Ascending aorta (tissue), 2 donors: ENCODE results near the gene SGIP1. TPM values are rescaled to one million over a fixed set of nuclear protein-coding genes. Genes with fewer than 3 reads are reported as not detected.
A peak's percentile ranks its signal among the peaks of the same experiment; 100 is the strongest.

Experiments used
- DNase-seq, 2 donors: peaks; one replicate each; pipeline ENCODE4 v3.0.0-alpha.2; 2019; ENCODE audit warnings: low spot score in 2 of 2
- H3K27ac ChIP-seq, 2 donors: fragments of 200-600 bp; sonication (generic); one replicate each; pipeline ENCODE4 v1.5.1; 2016 to 2017; ENCODE audit warnings: mild to moderate bottlenecking in 1 of 2
- H3K27me3 ChIP-seq: fragments of 200-600 bp; sonication (generic); one replicate; pipeline ENCODE4 v1.5.1; 2017
- H3K36me3 ChIP-seq, 2 donors: fragments of 200-600 bp; sonication (generic); one replicate each; pipeline ENCODE4 v1.5.1; 2016
- H3K4me1 ChIP-seq, 2 donors: fragments of 200-600 bp; sonication (generic); one replicate each; pipeline ENCODE4 v1.5.1; 2016 to 2017; ENCODE audit warnings: mild to moderate bottlenecking in 1 of 2
- H3K4me3 ChIP-seq, 2 donors: fragments of 200-600 bp; sonication (generic); one replicate each; pipeline ENCODE4 v1.5.1; 2016 to 2017; ENCODE audit warnings: mild to moderate bottlenecking in 1 of 2
- H3K9me3 ChIP-seq, 2 donors: fragments of 200-600 bp; sonication (generic); one replicate each; pipeline ENCODE4 v1.5.1; 2016
- intact Hi-C: fragments of 100-400 bp; cut with DNase I; formaldehyde crosslinking; loops from one replicate; pipeline ENCODE4 v1.15.1; 2023
- total RNA-seq: library from RNA; depleted of rRNA; stranded (reverse); fragments of >200 nt; gene quantifications from one replicate; pipeline ENCODE4 v1.1.0, GENCODE V29; 2016
- TF ChIP-seq, protein P1 (sequence below), 3 experiments: fragments of 200-600 bp in 2 of 3; fragments of 450-650 bp in 1 of 3; sonication (generic) in 2 of 3; IDR thresholded peaks; one replicate each; pipeline ENCODE4 v1.5.1; 2016 to 2019; ENCODE audit warnings: antibody characterized with exemption in 3 of 3, mild to moderate bottlenecking in 1 of 3, moderate library complexity in 1 of 3

SGIP1 gene
- total RNA-seq, 1 donor from 2014 or later: 1.6 TPM

DNA sequence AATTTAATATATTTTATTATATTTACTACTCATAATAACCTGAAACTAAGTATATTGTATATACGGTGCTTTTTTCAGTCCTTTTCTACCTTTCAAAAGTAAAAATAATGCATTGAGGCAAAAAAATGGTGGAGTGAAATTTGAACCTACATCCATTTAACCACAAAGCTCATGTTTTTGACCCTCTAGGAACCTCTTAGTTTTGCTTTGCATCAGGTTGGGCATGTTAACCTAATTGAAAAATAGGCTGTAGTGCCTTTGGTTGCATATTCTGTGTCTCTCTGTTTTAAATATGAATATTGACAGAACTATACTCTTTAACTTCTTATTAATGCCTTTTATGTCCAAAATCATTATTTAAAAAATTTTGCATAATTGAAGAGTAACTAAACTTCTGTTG is 3.8 kb downstream of the SGIP1 start:
- TF ChIP-seq, protein P1, sequence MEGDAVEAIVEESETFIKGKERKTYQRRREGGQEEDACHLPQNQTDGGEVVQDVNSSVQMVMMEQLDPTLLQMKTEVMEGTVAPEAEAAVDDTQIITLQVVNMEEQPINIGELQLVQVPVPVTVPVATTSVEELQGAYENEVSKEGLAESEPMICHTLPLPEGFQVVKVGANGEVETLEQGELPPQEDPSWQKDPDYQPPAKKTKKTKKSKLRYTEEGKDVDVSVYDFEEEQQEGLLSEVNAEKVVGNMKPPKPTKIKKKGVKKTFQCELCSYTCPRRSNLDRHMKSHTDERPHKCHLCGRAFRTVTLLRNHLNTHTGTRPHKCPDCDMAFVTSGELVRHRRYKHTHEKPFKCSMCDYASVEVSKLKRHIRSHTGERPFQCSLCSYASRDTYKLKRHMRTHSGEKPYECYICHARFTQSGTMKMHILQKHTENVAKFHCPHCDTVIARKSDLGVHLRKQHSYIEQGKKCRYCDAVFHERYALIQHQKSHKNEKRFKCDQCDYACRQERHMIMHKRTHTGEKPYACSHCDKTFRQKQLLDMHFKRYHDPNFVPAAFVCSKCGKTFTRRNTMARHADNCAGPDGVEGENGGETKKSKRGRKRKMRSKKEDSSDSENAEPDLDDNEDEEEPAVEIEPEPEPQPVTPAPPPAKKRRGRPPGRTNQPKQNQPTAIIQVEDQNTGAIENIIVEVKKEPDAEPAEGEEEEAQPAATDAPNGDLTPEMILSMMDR (IDR thresholded peaks at IDR 0.05): no peak
- Histone ChIP-seq H3K36me3 (no peaks in the 10 kb centered on the region), H3K27me3 (no peaks in the 10 kb centered on the region), H3K4me1 (peaks cover 0 to 28% of the 10 kb centered on the region in 2 donors), H3K27ac (peak overlapping the region; percentile 92 to 95), H3K9me3 (no peaks in the 10 kb centered on the region), H3K4me3 (peak overlapping the region; percentile 9 to 71)
- intact Hi-C loops: loop anchor here (10.0 kb wide), 1 partner anchor 187 kb away; no protein-coding TSS in a partner anchor
- no peak for DNase-seq

DNA sequence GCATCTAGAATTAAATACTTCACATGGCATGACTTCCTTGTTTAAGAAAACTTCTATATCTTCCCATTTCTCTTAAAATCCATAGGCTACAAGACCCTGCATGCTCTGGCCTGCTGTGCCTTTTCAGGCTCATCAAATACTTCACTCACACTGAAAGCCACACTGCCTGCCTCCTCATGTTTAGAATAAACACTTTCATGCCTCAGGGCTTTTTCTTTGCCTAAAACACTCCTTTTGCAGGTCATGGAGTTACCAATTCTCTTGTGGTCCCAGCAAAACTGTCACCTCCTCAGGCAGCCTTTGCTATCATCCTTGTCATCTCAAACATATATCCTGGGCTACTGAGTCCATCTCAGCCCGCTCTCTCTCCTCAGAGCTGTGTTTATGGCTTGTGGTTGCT is 5.5 kb downstream of the SGIP1 start:
- Histone ChIP-seq H3K4me3 (peak overlapping the region in 1 of 2 donors; percentile 5), H3K36me3 (no peaks in the 10 kb centered on the region), H3K4me1 (peaks cover 5 to 36% of the 10 kb centered on the region in 2 donors), H3K27me3 (no peaks in the 10 kb centered on the region), H3K9me3 (no peaks in the 10 kb centered on the region), H3K27ac (peak overlapping the region; percentile 92 to 95)
- TF ChIP-seq, protein P1 (IDR thresholded peaks at IDR 0.05): no peak
- DNase-seq: no peak
- intact Hi-C loops: loop anchor here (10.0 kb wide), 1 partner anchor 185 kb away; no protein-coding TSS in a partner anchor

DNA sequence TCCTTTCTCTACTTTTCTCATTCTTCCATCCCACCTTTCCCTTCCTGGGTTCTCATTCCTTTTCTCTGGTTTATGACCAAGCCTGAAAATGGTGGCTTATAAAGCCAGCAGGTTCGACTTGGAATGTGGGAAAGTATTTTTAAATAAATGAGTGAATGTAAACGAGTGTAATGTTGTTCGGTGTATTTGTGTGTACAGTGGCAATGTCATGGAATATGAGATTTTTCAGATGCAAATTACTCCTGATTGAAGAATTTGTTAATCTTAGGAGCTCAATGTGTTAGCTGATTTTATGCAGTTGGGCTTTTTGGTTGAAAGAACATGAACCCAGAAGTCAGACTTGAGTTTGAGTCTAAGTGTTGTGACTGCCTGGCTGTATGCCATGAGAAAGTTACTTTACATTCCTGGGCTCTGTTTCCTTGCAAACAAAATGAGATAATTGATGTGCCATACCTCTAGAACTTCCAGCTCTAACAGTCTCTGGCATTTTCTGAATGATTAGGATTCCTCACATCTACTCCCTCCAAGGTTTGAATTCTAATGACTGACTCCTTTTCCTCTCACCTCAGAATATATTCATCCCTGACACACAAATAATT is 6.6 kb downstream of the SGIP1 start:
- TF ChIP-seq, protein P1 (IDR thresholded peaks at IDR 0.05): no peak
- DNase-seq: no peak
- intact Hi-C loops: loop anchor here (5.0 kb wide), 1 partner anchor 37 kb away; no protein-coding TSS in a partner anchor
- Histone ChIP-seq H3K27me3 (no peaks in the 10 kb centered on the region), H3K4me1 (peaks cover 5 to 41% of the 10 kb centered on the region in 2 donors), H3K27ac (peak overlapping the region; percentile 83 to 84), H3K4me3 (no peak overlapping the region), H3K9me3 (no peaks in the 10 kb centered on the region), H3K36me3 (no peaks in the 10 kb centered on the region)

DNA sequence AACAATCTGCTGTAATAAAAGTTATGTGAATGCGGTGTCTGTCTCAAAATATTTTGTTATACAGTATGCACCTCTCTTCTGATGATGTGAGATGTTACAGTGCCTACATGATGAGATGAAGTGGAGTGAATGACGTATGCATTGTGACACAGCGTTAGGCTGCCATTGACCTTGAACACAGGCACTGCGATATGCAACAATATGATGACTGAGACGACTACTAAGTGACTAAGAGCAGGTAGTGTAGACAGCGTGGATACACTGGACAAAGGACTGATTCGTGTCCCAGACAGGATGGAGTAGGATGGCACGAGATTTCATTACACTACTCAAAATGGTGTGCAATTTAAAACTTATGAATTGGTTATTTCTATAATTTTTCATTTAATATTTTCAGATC is 8.4 kb downstream of the SGIP1 start:
- TF ChIP-seq, protein P1 (IDR thresholded peaks at IDR 0.05): no peak
- Histone ChIP-seq H3K27me3 (no peaks in the 10 kb centered on the region), H3K9me3 (no peaks in the 10 kb centered on the region), H3K4me3 (no peak overlapping the region), H3K36me3 (no peaks in the 10 kb centered on the region), H3K4me1 (peaks cover 5 to 55% of the 10 kb centered on the region in 2 donors), H3K27ac (peak overlapping the region; percentile 83 to 84)
- intact Hi-C loops: loop anchor here (1.0 to 5.0 kb wide), 3 partner anchors 8 to 382 kb away; partner anchors contain the start of genes DNAI4, MIER1 and SGIP1
- DNase-seq: no peak

DNA sequence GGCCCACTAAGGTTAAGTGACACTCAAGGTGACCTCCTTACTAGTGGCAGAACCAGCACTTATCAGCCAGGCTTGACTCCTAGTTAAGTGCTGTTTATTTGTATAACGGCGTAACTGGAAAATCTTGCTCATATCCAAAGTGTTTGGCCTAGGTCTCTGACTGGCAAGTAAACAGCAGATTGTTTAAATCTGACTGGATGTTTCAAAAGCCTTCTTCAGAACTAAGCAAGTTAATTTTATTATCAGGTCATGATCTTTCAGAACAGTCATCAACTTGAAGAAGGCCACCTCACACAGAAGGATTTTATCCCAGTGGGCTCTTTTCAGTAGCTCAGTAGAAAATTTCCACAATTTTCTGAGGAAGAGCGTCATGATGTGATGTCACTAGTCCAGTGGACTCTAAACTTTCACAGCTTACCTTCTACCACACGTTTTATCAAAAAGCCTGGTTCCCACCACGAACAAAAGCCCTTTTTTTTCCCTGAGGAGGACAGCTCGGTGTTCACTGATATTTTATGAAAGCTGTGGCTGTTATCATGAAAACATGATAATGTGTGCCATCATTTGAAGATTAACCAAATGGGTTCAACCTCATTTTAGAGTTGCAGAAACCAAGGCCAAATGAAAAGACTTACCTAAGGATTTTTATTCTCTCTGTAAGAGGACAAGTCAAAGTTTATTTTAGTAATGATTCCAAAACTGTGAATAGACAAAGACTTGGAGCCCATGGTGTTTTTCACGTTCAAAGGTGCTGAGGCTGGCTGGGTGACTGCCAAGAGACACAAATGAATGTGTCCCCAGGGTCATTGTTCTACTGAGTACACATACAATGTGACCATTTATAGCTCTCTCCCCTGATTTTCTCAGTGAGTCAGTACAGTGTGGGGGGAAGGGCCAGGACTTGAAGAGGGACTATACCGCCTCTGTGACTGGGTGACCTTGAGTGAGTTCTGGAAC is 9.1 kb downstream of the SGIP1 start:
- H3K27ac ChIP-seq: peak overlapping the region; percentile 83 to 84
- no peaks in the 10 kb centered on the region for H3K27me3 ChIP-seq
- H3K36me3 ChIP-seq: no peaks in the 10 kb centered on the region
- H3K9me3 ChIP-seq: no peaks in the 10 kb centered on the region
- TF ChIP-seq, protein P1 (IDR thresholded peaks at IDR 0.05): no peak
- H3K4me1 ChIP-seq: peaks cover 5 to 55% of the 10 kb centered on the region in 2 donors
- peak; percentile 57 to 93 for DNase-seq
- intact Hi-C loops: loop anchor here (1.0 to 5.0 kb wide), 3 partner anchors 9 to 382 kb away; partner anchors contain the start of genes DNAI4, MIER1 and SGIP1
- H3K4me3 ChIP-seq: no peak overlapping the region
